HepG2 (cell line): ENCODE measurements around the gene GADD45GIP1. TPM values are rescaled to one million over a fixed set of nuclear protein-coding genes. Genes with fewer than 3 reads are reported as not detected.

Experiments
- ATF5 ChIP-seq: sonication (generic); formaldehyde crosslinking; IDR thresholded peaks from 2 replicates; pipeline ENCODE4 v1.4.0; 2020; ENCODE audit warnings: mild to moderate bottlenecking, low read depth, missing genetic modification reagents
- DZIP1 ChIP-seq: sonication (generic); formaldehyde crosslinking; IDR thresholded peaks from 2 replicates; pipeline ENCODE4 v1.5.0; 2020; ENCODE audit warnings: mild to moderate bottlenecking, missing genetic modification reagents
- FOXP4 ChIP-seq: sonication (generic); formaldehyde crosslinking; IDR thresholded peaks from 2 replicates; pipeline ENCODE4 v1.4.0; 2020; ENCODE audit warnings: missing genetic modification reagents
- GMEB2 ChIP-seq: IDR thresholded peaks from 2 replicates; pipeline ENCODE4 v1.6.1; 2016; ENCODE audit warnings: missing biosample characterization, missing genetic modification reagents, low read depth
- HNRNPH1 ChIP-seq: fragments of 200-400 bp; formaldehyde crosslinking; optimal IDR thresholded peaks from 2 replicates; pipeline ENCODE3; 2017; ENCODE audit warnings: mild to moderate bottlenecking, low read depth, low read length
- MNT ChIP-seq: fragments of 450-650 bp; IDR thresholded peaks from 2 replicates; pipeline ENCODE4 v1.6.1; 2016
- MTF2 ChIP-seq: sonication (generic); formaldehyde crosslinking; IDR thresholded peaks from 2 replicates; pipeline ENCODE4 v1.5.0; 2020; ENCODE audit warnings: missing genetic modification reagents, borderline replicate concordance
- MXI1 ChIP-seq: IDR thresholded peaks from 3 replicates; pipeline ENCODE4 v1.6.1; 2012; ENCODE audit warnings: low read depth, low read length, inconsistent platforms, borderline replicate concordance
- SMAD9 ChIP-seq: sonication (generic); formaldehyde crosslinking; IDR thresholded peaks from 2 replicates; pipeline ENCODE4 v1.5.1; 2020; ENCODE audit warnings: mild to moderate bottlenecking, missing genetic modification reagents
- SMYD3 ChIP-seq: sonication (generic); formaldehyde crosslinking; IDR thresholded peaks from 2 replicates; pipeline ENCODE4 v1.8.1; 2023; ENCODE audit warnings: mild to moderate bottlenecking, missing genetic modification reagents
- THRA ChIP-seq: sonication (generic); formaldehyde crosslinking; IDR thresholded peaks from 2 replicates; pipeline ENCODE4 v1.4.0; 2020; ENCODE audit warnings: missing genetic modification reagents, borderline replicate concordance
- ZNF3 ChIP-seq: IDR thresholded peaks from 2 replicates; pipeline ENCODE4 v1.7.0; 2017; ENCODE audit warnings: inconsistent platforms
- ZNF331 ChIP-seq: sonication (generic); formaldehyde crosslinking; IDR thresholded peaks from 2 replicates; pipeline ENCODE4 v1.4.0; 2020; ENCODE audit warnings: missing genetic modification reagents
- ZNF441 ChIP-seq: sonication (generic); formaldehyde crosslinking; IDR thresholded peaks from 2 replicates; pipeline ENCODE4 v1.7.0; 2021; ENCODE audit warnings: missing genetic modification reagents, borderline replicate concordance
- ZNF451 ChIP-seq: sonication (generic); formaldehyde crosslinking; IDR thresholded peaks from 2 replicates; pipeline ENCODE4 v1.5.0; 2020; ENCODE audit warnings: mild to moderate bottlenecking, missing genetic modification reagents
- ZNF878 ChIP-seq: sonication (generic); formaldehyde crosslinking; IDR thresholded peaks from 2 replicates; pipeline ENCODE4 v1.8.1; 2023; ENCODE audit warnings: mild to moderate bottlenecking, missing genetic modification reagents, moderate library complexity
- polyA plus RNA-seq, 8 experiments: library from polyadenylated mRNA; depleted of rRNA in 3 of 8; stranded (reverse) in 7 of 8; unstranded in 1 of 8; fragments of >200 nt; fragmentation: Illumina TruSeq in 4 of 8; extraction: Trizol in 4 of 8; gene quantifications; 2 replicates each; pipeline versions ENCODE4 v1.2.1 to v1.2.3, GENCODE V29; 2011 to 2016; ENCODE audit warnings: low read depth in 4 of 8, missing spikeins in 1 of 8, mixed read lengths in 1 of 8; ENCODE audit not compliant: insufficient read depth in 1 of 8
- total RNA-seq, 5 experiments: library from RNA; depleted of rRNA; stranded (reverse); fragments of >200 nt; fragmentation: Illumina TruSeq; extraction: Trizol; gene quantifications; 2 replicates each; pipeline ENCODE4 v1.2.3, GENCODE V29; 2016; ENCODE audit warnings: low read depth in 1 of 5

Gene GADD45GIP1
- total and polyA plus RNA-seq, 2 of the 13 experiments (the other 11 are each of a cell fraction or from before 2014, with no cell fraction given), result 24.6 to 30.7 TPM

GRCh38 chr19:12945479-12946091 is 11.4 kb downstream of the GADD45GIP1 start, which contains the start of gene RAD23A (continued):
- peak; percentile 72; the same call in 1 of the 2 replicates for TF ChIP-seq FOXP4
- TF ChIP-seq ZNF441 (CRISPR knock-in tag), result peak; percentile 100
- TF ChIP-seq SMAD9, result no peak
- TF ChIP-seq ZNF878 (CRISPR knock-in tag), result no peak
- TF ChIP-seq SMYD3 (CRISPR knock-in tag), result no peak
- peak; percentile 59; the same call in 1 of the 2 replicates for TF ChIP-seq ZNF451 (CRISPR knock-in tag)
- no peak for TF ChIP-seq HNRNPH1
- TF ChIP-seq MNT, result peak; percentile 96
- no peak; the same call in 1 of the 2 replicates for TF ChIP-seq THRA (CRISPR knock-in tag)
- TF ChIP-seq ZNF3 (CRISPR knock-in tag), result no peak
- TF ChIP-seq MTF2 (CRISPR knock-in tag), result no peak
- TF ChIP-seq ZNF331, result peak; percentile 71; the same call in 1 of the 2 replicates
- TF ChIP-seq ATF5 (CRISPR knock-in tag), result no peak
- no peak for TF ChIP-seq DZIP1 (CRISPR knock-in tag)
- peak; percentile 86; the same call in 1 of the 3 replicates for TF ChIP-seq MXI1
- TF ChIP-seq GMEB2, result peak; percentile 75; the same call in 1 of the 2 replicates
